Daoy (cell line): ENCODE results near the gene JADE1. TPM values are rescaled to one million over a fixed set of nuclear protein-coding genes. Genes with fewer than 3 reads are reported as not detected.

Experiments used
- DNase-seq: peaks from one replicate; pipeline ENCODE4 v3.0.0-alpha.2; 2015; ENCODE audit warnings: low read depth
- total RNA-seq: library from RNA; depleted of rRNA; stranded (reverse); fragments of >200 nt; shearing (Covaris generic); gene quantifications from 2 replicates; pipeline ENCODE4 v1.2.3, GENCODE V29; 2014

Gene JADE1
- total RNA-seq, 1 experiment from 2014 or later = 5.9 TPM

DNA sequence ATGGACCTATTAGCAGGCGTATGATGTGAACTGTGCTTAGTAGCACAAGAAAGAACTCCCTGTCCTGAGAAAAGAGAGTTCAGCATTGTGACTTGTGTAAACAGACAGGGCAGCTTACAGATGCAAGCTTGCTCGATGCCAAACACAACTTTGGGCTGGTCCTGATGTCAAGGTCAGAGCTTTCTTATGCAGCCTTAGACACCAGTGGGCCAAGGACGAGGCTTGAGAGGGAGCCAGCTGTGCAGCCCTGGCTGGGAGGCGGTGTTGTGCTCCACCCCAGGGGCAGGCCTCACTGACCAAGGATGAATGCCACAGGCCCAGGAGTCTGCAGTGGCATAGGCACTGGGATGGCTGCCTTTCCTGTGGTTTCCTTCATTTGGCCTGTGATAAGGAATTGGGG lies 35.4 kb downstream of the JADE1 start:
- no peak for DNase-seq

DNA sequence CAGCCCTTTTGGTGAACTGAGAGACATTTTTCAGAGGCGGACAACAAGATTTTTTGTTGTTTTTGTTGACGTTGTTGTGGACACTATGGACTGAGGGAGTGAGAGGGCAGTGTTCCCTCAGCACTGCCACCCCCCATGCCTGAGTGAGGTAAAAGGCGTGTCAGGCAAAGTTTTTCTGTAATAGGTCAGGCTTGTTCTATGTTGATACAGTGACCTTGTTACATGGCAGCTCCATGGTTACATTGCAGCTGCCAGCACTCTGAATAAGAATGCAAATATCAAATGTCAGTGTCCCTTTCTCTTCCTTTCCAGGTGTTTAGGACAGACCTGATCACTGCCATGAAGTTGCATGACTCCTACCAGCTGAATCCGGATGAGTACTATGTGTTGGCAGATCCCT lies 36.6 kb downstream of the JADE1 start:
- no peak for DNase-seq

DNA sequence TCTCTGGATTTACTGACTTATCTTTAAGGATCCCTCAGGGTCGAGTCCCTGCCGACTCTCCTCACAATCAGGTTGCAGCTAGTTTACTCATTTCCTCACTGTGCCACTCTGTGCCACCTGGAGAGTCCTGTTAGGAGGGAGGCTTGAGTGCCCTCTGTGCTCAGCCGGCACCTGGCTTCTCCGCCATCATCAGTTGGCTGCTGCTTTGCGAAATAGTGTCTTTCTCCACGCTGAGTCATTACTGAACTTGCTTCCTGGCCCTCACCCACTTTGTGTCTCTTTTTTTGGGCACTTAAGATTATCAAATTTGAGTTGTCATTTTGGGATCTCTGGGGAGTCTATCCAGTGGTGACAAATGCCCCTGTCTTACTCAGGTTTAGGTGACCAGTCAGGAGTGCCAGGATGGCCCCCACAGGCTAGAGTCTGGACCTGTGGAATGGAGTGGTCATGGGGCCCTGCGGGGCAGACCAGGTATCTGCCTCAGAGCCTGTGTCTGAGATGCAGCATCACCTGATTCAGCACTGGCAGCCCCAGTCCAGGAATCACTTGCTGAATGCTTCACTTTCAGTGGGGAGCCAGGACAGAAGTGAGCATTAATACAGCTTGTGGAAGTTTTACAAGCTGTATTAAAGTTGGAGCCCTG lies 37.7 kb downstream of the JADE1 start:
- DNase-seq = no peak

DNA sequence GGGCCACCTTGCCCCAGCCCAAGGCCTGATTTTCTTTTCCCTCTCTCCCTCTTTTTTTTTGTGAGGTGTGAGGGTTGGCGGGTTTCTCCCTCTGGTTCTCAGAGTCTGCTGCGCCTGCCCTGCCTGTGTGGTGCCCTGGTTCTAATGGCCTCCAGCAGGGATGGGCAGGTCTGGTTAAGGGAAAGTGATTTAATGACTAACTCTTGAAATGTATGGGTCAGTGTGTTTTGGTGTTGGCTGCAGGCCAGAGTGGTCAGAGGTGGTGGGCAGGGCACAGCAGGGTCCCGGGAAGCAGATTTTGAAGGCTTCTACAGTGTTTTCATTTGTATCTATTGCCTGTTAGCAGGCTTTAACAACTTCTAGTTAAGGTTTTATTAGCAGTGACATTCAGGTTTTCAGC lies 39.0 kb downstream of the JADE1 start:
- no peak for DNase-seq

DNA sequence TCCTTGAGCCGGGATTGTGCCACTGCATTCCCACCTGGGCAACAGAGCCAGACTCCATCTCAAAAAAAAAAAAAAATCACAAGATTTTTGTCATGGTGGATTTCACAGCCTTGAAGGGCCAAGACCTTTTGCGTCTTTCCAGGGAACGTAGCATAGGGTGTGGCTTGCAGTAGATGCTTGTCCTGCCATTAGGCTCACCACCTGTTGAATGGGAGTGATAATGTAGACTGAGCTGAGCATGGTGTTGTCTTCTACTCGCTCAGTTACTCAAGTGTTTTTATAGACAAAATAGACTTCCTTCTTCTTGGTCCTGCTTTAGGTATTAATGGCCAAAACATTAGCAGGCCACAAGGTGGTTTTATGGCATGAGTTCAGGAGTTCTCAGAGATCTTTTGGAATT lies 40.8 kb downstream of the JADE1 start:
- DNase-seq = no peak

DNA sequence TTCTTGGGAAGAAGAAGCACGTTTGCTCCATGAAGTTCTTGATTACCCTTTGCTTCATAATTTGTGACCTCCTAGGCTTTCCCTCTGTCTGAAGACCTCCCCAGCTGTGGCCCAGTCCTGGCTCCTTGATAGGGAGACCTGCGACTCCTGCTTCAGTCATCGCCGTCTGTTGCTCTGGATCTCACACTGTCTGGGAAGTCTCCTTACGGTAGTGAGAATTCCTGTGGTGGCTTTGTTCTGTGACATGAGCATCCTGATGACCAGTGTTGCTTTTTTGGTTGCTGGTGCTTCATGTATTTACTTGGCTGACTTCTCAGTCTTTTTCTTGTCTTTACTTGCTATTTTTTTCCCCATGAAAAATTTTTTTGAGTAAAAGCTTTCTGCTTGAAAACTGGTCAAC lies 44.2 kb downstream of the JADE1 start:
- DNase-seq = no peak

DNA sequence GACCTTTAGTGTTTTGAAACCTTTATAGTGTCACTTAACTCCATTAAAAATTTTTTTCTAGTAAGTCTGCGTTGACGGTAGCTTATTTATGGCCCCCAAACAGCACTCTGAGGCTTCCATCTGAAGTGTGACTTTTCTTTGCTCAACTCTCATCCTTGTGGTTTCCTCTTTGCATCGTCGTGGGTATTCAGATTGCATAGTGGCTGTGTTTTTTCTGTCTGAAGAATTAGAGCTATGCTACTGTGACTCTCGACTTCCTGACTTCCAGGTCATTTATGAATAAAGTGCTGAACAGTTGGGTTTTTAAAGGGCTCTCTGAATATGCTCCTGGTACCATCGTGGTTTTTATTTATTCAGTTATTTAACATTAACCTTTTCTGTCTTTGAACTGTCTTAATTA lies 44.9 kb downstream of the JADE1 start:
- no peak for DNase-seq

DNA sequence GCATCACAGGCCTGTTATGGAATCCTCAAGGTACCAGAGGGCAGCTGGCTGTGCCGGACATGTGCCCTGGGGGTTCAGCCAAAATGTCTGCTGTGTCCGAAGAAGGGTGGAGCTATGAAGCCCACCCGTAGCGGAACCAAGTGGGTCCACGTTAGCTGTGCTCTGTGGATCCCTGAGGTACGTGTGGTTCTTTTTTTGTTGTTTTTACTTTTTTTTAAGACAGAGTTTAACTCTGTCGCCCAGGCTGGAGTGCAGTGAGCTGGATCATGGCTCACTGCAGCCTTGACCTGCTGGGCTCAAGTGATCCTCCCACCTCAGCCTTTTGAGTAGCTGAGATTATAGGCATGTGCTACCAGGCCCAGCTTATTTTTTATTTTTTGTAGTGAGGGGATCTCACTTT lies 46.1 kb downstream of the JADE1 start:
- DNase-seq = no peak

DNA sequence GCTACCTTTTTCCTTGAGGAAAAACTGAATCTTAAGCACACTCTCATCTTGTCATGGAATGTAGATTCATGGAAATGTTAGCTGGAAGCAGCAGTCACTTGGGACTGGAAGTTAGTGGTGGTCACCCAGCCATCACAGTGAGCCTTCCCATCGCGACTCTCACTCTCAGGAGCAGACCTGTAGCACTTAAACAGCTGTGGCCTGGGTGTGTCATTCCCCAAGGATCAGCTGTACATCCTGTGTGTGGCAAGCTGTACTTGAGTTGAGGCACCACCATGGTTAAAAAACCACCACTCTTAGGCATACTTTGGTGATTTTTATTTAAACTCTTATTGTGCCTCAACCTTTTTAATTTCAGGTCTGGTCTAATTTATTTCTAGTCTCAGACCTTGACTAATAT lies 46.7 kb downstream of the JADE1 start:
- DNase-seq = no peak

DNA sequence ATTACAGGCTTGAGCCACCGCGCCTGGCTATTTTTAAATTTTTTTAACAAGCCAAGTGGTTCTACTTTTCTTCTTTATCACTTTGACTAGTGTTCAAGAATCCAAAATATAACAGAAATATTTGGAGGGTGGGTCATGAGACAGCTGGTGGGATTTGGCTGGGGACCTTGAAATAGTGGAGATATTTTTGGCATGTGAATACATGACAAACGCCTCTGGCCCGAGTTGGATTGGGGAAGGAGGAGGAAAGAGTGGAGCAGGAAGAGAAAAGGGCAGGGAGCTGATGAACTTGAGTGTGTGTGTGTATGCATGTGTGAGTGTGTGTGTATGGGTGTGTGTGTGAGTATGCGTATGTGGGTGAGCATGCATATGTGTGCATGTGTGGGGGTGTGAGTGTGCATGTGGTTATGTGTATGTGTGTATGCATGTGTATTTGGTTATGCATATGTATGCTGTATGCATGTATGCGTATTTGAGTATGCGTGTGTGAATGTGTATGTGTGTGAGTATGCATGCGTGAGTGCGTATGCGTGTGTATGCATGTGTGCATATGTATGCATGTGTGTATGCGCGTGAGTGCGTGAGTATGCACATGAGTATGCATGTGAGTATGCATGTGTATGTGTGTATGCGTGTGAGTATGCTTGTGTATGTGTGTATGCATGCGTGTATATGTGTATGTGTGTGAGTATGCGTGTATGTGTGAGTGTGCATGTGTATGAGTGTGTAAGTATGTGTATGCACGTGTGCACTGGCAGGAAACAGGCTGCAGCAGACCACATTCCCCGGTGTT lies 49.6 kb downstream of the JADE1 start:
- DNase-seq = no peak

DNA sequence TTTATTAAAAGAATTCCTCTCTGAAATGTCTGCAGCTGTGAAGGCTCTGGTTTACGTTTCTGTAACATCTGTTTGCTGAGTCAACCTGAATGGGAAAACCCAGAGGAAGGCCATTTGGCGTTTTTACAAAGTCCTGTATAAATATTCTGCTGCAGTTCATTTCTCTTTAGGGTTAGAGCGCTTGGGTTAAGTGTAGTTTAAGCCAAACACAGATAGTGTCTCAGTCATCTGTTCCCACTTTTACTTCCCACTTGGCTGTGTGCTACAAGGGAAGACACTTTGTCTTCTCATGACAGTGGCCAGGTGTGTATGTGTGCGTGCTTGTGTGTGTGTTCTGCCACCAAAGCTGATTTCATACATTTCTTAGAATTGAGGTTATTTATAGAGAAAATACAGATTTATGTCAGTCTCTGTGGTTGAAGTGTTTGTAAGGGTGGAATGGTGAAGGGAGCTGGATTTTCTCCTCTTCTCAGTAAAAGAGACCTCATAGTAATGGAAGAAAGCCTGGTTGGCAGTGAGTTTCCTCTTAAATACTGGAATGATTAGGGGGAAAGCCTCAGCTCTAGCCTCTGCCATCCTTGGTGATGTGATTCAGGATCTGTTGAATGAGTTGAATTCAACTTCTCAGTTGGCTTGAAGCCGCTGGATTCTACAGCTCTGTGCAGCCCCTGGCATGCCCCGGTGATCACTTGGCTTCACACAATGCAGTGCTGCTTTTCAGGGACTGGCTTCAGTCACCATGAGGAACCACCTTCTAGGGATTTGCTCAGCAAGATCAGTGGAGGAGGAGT lies 50.6 kb downstream of the JADE1 start:
- DNase-seq = no peak

DNA sequence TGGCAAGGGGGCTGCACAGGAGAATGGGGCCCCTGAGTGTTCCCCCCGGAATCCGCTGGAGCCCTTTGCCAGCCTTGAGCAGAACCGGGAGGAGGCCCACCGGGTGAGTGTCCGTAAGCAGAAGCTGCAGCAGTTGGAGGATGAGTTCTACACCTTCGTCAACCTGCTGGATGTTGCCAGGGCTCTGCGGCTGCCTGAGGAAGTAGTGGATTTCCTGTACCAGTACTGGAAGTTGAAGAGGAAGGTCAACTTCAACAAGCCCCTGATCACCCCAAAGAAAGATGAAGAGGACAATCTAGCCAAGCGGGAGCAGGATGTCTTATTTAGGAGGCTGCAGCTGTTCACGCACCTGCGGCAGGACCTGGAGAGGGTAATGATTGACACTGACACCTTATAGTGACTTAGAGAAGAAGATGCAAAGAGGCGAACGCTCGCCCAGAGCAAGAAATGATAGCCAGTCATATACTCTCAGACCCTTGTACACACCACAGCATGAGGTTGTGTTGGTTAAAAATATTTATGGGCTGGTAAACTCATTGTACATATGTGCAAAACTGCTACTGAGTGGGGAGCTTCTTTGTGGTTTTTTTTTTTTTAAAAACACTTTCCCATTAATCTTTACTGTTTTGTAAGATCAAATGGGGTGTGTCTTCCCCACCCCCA lies 52.5 kb downstream of the JADE1 start:
- DNase-seq = no peak

DNA sequence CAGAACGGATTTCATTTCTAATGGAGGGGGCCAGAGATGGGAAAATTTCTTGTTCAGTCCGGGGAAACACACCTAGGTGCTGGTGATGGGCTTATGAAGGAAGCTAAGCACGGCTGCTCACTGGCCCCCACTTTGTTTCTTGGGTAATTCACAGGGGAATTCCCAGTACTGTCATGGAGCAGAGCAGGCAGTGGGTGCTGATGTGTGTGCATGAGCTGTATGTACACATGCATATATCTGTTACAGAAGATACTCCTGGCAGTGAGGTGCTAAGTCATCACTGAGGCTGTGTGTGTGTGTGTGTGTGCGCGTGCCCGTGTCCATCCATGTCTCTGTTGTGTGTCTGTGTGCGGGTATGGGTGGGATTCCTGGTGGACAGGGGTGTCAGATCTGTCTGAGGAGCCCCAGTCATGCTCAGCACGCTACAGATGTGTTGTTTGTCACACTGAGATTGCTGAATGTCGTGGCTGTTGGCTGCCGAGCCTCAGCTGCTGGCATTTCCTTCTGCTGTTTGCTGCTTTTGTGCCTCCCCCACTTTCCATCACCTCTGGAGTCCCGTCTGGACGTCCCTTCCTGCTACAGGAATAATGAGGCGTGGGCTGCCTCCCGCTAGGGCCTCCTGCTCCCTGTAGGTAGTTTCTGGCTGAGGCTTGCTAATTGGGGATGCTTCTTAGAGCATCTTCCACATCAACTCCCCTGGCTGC lies 53.3 kb downstream of the JADE1 start:
- DNase-seq = no peak

DNA sequence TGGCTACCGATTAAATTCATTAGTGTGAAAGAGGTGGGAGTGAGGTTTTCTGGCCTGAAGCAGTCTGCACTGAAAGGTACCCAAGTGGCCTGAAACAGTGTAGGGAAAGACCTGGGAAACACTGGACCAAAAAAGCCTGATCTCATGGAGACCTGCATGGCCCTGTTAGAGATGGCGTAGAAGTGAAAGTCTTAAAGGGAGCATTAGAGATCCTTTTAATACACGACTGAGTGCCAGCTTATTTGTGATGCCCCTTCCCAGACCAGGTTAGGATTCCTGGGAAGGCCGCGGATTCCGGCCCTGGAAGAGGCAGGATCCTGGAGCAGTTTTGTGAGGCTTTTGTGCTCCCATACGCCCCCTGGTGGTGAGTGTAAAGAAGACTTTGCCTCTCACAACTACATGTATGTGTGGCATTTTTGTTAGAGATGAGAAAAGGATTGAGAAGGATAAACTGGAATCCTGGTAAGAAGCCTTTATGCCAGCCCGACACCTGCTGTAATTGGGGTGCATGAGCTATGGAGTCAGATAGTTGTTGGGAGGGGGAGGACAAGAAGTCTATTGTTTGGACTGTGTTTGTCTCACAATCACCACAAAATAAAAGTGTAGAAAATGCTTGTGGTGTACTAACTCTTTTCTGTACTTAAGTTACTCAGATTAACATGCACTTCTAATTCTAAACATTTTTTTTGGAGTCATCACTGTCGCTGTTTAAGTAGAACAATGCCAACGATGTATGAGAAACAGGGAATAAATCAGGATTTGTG lies 54.0 kb downstream of the JADE1 start:
- DNase-seq = peak; percentile 57

DNA sequence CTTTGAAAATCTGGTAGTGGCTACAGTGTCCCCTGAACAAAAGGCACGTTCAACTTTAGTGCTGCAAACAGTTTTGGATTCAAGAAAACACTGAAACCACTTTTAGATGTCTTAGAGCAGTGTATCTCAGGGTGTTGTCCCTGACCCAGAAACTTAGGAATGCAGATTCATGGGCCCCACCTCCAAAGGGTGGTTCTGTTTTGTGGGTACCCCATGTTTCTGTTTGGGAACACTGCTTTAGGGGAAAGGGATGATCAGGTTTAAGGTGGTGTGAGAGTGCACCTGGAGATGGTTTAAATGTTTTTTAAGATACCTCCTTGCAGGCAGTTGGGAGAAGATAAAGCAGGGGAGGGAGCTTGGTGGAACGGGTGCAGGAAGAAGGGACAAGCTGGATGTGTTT lies 55.6 kb downstream of the JADE1 start:
- no peak for DNase-seq

DNA sequence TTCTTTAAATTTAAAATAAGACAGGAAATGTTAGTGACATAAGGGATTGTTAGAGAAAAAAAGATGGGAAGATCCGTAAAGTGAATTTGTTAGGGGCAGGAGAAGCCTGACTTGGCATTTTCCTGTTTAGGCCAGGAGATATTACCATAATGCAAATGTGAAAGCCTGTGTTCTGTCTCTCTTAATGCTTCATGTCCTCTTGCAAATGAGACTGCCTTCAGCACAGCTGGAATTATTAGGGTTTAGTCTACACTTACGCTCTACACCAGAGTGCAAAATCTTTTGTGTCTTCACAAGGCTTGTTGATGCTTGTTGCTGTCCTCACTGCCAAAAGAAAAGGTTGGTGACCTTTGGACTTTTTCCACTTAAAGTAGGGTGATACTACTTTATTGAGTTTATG lies 56.8 kb downstream of the JADE1 start:
- DNase-seq = no peak

DNA sequence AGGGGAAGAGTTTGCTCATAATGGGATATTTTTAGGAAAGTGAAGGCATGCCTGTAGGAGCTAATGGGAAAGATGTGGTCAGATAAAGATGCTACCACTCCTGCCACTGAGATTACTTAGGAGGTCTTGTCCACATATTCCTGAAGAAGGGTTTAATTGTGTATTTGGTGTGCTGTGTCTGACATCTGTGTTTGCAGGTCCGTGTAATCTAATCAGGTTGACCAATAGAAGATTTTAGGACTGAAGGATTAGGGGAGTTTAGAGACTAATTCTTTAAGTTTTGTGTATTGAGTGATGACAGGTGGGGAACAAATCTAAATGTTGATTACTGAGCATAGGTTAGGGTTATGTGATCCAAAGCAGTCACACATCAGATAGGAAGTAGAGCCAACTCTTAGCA lies 57.2 kb downstream of the JADE1 start:
- DNase-seq = no peak

DNA sequence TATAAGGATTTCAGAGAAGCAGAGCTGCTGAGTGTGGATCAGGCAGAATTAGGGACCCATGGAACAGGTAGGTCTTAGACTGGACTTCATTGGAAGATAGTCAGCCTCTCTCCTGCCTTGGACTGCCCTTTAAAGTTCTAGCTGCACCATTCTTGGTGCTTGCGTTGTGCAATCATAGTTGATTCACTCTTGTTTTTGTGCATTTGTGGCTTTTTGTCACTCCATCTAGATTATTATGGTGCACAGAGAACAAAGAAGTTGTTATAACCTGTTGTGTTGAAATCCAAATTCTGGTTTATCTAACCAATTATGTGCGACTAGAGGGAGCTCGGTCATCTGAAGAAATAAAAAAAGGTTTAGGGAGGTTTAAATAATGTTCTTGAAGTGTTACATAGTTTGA lies 59.3 kb downstream of the JADE1 start:
- no peak for DNase-seq

DNA sequence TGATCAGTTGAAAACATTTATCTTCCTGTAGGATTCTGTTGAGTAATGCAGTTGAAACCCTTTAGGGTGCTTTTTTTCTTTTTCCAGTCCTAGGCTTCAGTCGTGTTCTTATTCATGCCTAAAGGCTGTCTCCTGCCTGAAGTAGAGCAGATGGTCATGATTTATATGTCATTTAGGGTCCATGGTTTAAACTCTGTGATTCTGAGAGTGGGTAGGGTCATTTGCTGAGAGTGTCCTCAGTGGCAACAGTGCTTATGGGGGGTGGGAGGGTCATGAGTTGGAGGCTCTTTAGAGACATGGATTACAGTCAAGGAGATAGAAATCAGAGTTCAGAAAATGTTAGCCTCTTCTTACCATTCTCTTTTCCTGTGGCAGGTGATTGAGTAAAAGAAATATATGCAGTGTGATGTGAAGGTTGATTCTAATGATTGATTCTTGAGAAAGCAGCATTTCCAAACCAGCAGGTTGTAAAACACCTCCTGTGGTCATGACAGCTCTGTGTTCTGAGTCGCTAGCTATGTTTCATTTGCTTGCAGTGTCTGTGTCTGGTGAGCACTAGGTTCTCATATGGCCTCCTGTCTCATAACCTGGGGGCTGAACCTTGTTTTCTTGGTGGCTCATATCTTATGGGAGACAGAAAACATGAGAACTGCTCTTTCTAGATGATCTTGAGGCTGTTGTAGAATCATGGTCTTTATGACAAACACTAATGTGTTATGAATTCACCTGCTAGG lies 60.4 kb downstream of the JADE1 start:
- DNase-seq = no peak

DNA sequence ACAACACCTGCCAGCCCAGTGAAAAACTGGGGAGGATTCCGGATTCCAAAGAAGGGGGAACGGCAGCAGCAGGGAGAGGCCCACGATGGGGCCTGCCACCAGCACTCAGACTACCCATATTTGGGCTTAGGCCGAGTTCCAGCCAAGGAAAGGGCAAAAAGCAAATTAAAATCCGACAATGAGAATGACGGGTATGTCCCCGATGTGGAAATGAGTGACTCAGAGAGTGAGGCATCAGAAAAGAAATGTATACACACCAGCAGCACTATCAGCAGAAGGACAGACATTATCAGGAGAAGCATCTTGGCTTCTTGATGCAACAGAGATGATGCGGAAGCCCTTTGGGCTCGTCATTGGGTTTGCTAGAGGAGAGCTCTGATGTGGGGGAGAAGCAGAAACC lies 62.4 kb downstream of the JADE1 start:
- peak; percentile 11 for DNase-seq
